Caco-2 (cell line): ENCODE data around the gene KDM5C. TPM values are rescaled to one million over a fixed set of nuclear protein-coding genes. Genes with fewer than 3 reads are reported as not detected.

Source experiments
- BruUV-seq: library from RNA; stranded (reverse); fragments of 400-500 nt; replicated peaks from 2 replicates; lab custom pipeline; 2021; lab: Mats Ljungman, UMichigan
- CTCF ChIA-PET: fragments of 300-600 bp; sonication (Branson Sonifier 250); formaldehyde crosslinking; loops from one replicate; lab custom pipeline; 2022; ENCODE audit warnings: antibody characterized with exemption; lab: Charles Lee
- POLR2A ChIA-PET: fragments of 300-600 bp; sonication (Branson Sonifier 250); formaldehyde crosslinking; loops from one replicate; lab custom pipeline; 2022; ENCODE audit warnings: antibody characterized with exemption; lab: Charles Lee
- DNase-seq, 2 experiments: peaks; one replicate each; pipeline versions ENCODE4 v3.0.0 to v3.0.0-alpha.2; 2020 to 2022
- H3K27me3 ChIP-seq: replicated peaks from 2 replicates; pipeline ENCODE4 v1.6.0; 2011; ENCODE audit warnings: low read length; ENCODE audit not compliant: control insufficient read depth, insufficient read depth
- H3K36me3 ChIP-seq: 2 replicates; pipeline ENCODE4 v1.5.1; 2011; ENCODE audit warnings: low read length; ENCODE audit not compliant: control insufficient read depth, insufficient read depth
- H3K4me1 ChIP-seq: fragments of 250-450 bp; sonication (Bioruptor Pico); 2 replicates; pipeline ENCODE4 v1.5.1; 2020; ENCODE audit warnings: mild to moderate bottlenecking
- H3K4me3 ChIP-seq: 2 replicates; pipeline ENCODE4 v1.5.1; 2011; ENCODE audit warnings: low read depth, mild to moderate bottlenecking, control low read depth, low read length
- H3K9me3 ChIP-seq: fragments of 250-450 bp; sonication (Bioruptor Pico); 2 replicates; pipeline ENCODE4 v1.5.1; 2020; ENCODE audit warnings: mild to moderate bottlenecking, moderate library complexity
- H3K27ac Mint-ChIP-seq: one replicate; pipeline ENCODE4 v1.8.0; 2022; ENCODE audit warnings: mixed read lengths; ENCODE audit not compliant: unreplicated experiment
- H3K27me3 Mint-ChIP-seq: one replicate; pipeline ENCODE4 v1.8.0; 2022; ENCODE audit warnings: mixed read lengths; ENCODE audit not compliant: insufficient read depth, unreplicated experiment
- H3K36me3 Mint-ChIP-seq: one replicate; pipeline ENCODE4 v1.8.0; 2022; ENCODE audit warnings: mild to moderate bottlenecking, mixed read lengths; ENCODE audit not compliant: insufficient read depth, unreplicated experiment
- H3K4me1 Mint-ChIP-seq: one replicate; pipeline ENCODE4 v1.8.0; 2022; ENCODE audit warnings: low read depth, mixed read lengths; ENCODE audit not compliant: unreplicated experiment
- H3K4me3 Mint-ChIP-seq: one replicate; pipeline ENCODE4 v1.8.0; 2022; ENCODE audit warnings: mild to moderate bottlenecking, moderate library complexity, mixed read lengths; ENCODE audit not compliant: unreplicated experiment
- H3K9me3 Mint-ChIP-seq: one replicate; pipeline ENCODE4 v1.8.0; 2022; ENCODE audit warnings: mixed read lengths; ENCODE audit not compliant: unreplicated experiment
- intact Hi-C: fragments of 100-400 bp; cut with micrococcal nuclease; formaldehyde crosslinking; loops from one replicate; pipeline ENCODE4 v1.10.0; 2022; ENCODE audit not compliant: unreplicated experiment
- total RNA-seq: library from RNA; stranded (reverse); gene quantifications from 2 replicates; pipeline ENCODE4 v1.2.3, GENCODE V29; 2022
- TF ChIP-seq, protein P1 (sequence below), 2 experiments: fragments of 200-600 bp in 1 of 2; IDR thresholded peaks; 1 replicate in 1 of 2; 2 replicates in 1 of 2; pipeline versions ENCODE4 v1.5.1 to v1.8.0; 2011 to 2022; ENCODE audit warnings: antibody characterized with exemption in 1 of 2, control low read depth in 1 of 2, inconsistent platforms in 1 of 2, low read depth in 1 of 2, low read length in 1 of 2, mild to moderate bottlenecking in 1 of 2, moderate library complexity in 1 of 2; ENCODE audit not compliant: insufficient read depth in 1 of 2, severe bottlenecking in 1 of 2, unreplicated experiment in 1 of 2

The KDM5C gene
- total RNA-seq, 1 experiment from 2014 or later: 84.5 TPM

DNA sequence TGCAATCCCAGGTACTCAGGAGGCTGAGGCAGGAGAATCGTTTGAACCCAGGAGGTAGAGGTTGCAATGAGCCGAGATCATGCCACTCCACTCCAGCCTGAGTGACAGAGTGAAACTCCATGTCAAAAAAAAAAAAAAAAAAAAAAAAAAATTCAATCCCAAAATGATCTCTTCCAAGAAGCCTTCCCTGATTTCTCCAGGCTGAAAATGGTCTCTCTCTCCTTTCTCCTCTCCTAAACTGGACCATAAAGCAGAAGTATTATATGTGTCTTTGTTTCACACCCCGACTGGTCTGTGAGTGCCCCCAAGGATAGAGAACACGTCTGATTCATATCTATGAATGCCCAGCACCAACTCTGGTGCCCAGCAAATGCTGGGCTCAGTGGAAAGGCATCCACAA is 17.3 kb upstream of the KDM5C start:
- H3K9me3 Mint-ChIP-seq: no peaks in the 10 kb centered on the region

DNA sequence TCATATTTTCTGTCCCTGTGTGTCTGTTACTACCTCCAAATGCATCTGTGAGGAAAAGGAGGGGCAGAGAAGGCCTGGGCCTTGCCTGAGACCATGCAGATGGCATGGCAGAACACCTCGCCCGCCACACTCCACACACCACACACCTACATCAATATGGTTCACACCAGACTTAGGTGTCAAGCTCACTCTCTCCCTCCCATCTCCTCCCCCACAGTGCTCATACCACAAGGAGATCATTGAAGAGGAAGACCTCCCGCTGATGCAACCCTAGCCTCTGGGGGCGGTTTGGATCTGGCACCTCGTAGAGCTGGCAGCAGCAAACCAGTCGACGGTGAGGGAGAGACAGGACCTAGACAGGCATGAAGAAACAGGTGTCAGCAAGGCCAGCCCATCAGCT is 16.6 kb upstream of the KDM5C start:
- no peak overlapping the region for H3K4me3 Mint-ChIP-seq
- H3K4me1 Mint-ChIP-seq: no peaks in the 10 kb centered on the region
- ChIA-PET POLR2A (no interaction called here), CTCF (no interaction called here)
- BruUV-seq: no TSS peak
- Histone ChIP-seq H3K9me3 (no peaks in the 10 kb centered on the region), H3K27me3 (no peaks in the 10 kb centered on the region), H3K4me3 (no peak overlapping the region), H3K36me3 (no peaks in the 10 kb centered on the region), H3K4me1 (no peaks in the 10 kb centered on the region)
- DNase-seq: no peak
- intact Hi-C loops: no loop called here
- H3K36me3 Mint-ChIP-seq: no peaks in the 10 kb centered on the region
- H3K27me3 Mint-ChIP-seq: peaks cover 4% of the 10 kb centered on the region
- no peaks in the 10 kb centered on the region for H3K9me3 Mint-ChIP-seq
- no peak overlapping the region for H3K27ac Mint-ChIP-seq
- TF ChIP-seq, protein P1, sequence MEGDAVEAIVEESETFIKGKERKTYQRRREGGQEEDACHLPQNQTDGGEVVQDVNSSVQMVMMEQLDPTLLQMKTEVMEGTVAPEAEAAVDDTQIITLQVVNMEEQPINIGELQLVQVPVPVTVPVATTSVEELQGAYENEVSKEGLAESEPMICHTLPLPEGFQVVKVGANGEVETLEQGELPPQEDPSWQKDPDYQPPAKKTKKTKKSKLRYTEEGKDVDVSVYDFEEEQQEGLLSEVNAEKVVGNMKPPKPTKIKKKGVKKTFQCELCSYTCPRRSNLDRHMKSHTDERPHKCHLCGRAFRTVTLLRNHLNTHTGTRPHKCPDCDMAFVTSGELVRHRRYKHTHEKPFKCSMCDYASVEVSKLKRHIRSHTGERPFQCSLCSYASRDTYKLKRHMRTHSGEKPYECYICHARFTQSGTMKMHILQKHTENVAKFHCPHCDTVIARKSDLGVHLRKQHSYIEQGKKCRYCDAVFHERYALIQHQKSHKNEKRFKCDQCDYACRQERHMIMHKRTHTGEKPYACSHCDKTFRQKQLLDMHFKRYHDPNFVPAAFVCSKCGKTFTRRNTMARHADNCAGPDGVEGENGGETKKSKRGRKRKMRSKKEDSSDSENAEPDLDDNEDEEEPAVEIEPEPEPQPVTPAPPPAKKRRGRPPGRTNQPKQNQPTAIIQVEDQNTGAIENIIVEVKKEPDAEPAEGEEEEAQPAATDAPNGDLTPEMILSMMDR (IDR thresholded peaks at IDR 0.05; ENCODE audit: insufficient read depth in 1 of 2, low read depth in 1 of 2, low read length in 1 of 2, severe bottlenecking in 1 of 2, unreplicated experiment in 1 of 2): no peak

More for the DNA sequence above, 17.3 kb upstream of the KDM5C start:
- Histone ChIP-seq H3K36me3 (no peaks in the 10 kb centered on the region), H3K9me3 (no peaks in the 10 kb centered on the region), H3K4me1 (no peaks in the 10 kb centered on the region), H3K27me3 (no peaks in the 10 kb centered on the region), H3K4me3 (no peak overlapping the region)
- H3K36me3 Mint-ChIP-seq: no peaks in the 10 kb centered on the region
- intact Hi-C loops: no loop called here
- no peak for DNase-seq
- peaks cover 4% of the 10 kb centered on the region for H3K27me3 Mint-ChIP-seq
- no peaks in the 10 kb centered on the region for H3K4me1 Mint-ChIP-seq
- ChIA-PET CTCF (no interaction called here), POLR2A (no interaction called here)
- no TSS peak for BruUV-seq
- TF ChIP-seq, protein P1 (IDR thresholded peaks at IDR 0.05; ENCODE audit: insufficient read depth in 1 of 2, low read depth in 1 of 2, low read length in 1 of 2, severe bottlenecking in 1 of 2, unreplicated experiment in 1 of 2): no peak
- H3K4me3 Mint-ChIP-seq: no peak overlapping the region
- H3K27ac Mint-ChIP-seq: no peak overlapping the region

DNA sequence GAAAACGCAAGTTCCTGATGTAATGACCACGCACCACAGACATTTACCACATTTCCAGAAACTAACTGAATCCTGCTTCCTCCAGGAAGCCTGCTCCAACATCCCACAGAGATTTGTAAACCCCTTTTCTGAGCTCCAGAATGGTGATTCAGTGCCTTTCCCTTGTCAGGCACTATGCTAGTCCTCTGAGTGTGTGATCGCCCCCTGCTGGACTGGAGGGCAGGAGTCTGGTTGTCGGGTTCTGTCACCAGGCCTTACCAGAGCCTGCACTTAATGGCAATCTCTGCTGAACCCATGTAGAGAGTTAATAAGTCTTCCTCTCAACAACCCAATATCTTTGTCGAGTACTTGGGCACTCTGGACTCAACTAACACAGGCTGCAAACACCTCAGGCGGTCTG is 14.5 kb upstream of the KDM5C start:
- peak in 1 of 2 experiments; percentile 32 for DNase-seq
- Mint-ChIP-seq H3K4me3 (no peak overlapping the region), H3K36me3 (no peaks in the 10 kb centered on the region), H3K4me1 (no peaks in the 10 kb centered on the region), H3K27me3 (no peaks in the 10 kb centered on the region), H3K9me3 (no peaks in the 10 kb centered on the region), H3K27ac (no peak overlapping the region)
- intact Hi-C loops: no loop called here
- no peaks in the 10 kb centered on the region for H3K4me1 ChIP-seq
- no peaks in the 10 kb centered on the region for H3K36me3 ChIP-seq
- no TSS peak for BruUV-seq
- H3K4me3 ChIP-seq: no peak overlapping the region
- H3K27me3 ChIP-seq: no peaks in the 10 kb centered on the region
- H3K9me3 ChIP-seq: no peaks in the 10 kb centered on the region
- TF ChIP-seq, protein P1 (IDR thresholded peaks at IDR 0.05; ENCODE audit: insufficient read depth in 1 of 2, low read depth in 1 of 2, low read length in 1 of 2, severe bottlenecking in 1 of 2, unreplicated experiment in 1 of 2): peak in 1 of 2 experiments; percentile 19
- ChIA-PET POLR2A (interaction anchor here (0.7 kb wide), 1 partner anchor 14 kb away, joined by 3 read pairs; no protein-coding TSS in a partner anchor), CTCF (no interaction called here)
